Measurements from ENCODE around the gene NUP205.

The NUP205 gene

DNA sequence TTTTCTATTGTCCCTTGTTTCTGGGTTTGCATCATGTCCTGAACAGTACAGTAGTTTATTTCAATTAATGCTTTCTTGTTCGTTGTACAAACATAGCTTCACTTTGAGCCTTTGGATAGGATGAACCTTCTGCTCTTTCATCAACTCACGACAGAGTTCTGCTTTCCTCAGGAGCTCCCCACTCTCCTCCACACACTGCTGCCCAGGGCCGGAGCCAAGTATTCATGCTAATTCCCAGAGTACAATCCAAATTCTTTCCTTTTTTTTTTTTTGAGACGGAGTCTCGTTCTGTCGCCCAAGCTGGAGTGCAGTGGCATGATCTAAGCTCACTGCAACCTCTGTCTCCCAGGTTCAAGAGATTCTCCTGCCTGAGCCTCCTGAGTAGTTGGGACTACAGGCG, 7.5 kb upstream of the NUP205 start:
- no peaks in the 10 kb centered on the region for H3K4me1 ChIP-seq (ENCODE audit: insufficient read depth, low read length)
- no peaks in the 10 kb centered on the region for H3K27me3 ChIP-seq (ENCODE audit: control insufficient read depth in 1 of 2, insufficient read depth in 2 of 2, low read length in 2 of 2)
- H3K27ac ChIP-seq (ENCODE audit: low read depth, low read length): no peak overlapping the region
- H3K4me3 ChIP-seq (ENCODE audit: low read depth in 1 of 2, low read length in 2 of 2): no peak overlapping the region
- H3K9ac ChIP-seq (ENCODE audit: low read length): no peak overlapping the region
- no peaks in the 10 kb centered on the region for H3K36me3 ChIP-seq (ENCODE audit: insufficient read depth, low read length)
- H3K9me3 ChIP-seq (ENCODE audit: low read length): no peaks in the 10 kb centered on the region

DNA sequence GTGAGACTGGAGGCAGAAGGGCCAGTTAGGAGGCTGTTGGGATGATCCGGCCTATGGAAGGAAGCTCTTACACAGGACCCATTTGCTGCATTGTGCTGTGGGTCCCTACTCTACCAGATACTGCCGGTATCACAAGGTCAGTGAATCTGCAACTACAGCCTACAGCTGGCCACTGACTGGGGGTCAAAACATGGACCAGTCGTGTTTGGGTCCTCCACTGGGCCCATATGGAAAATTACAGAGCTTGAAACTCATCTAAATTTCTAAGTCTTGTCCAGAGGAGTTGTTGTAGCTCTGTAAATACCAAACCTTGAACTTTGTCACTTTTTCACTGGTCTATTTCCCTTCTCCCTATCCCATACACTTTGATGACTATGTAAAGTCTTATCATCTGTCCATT, 5.6 kb upstream of the NUP205 start:
- no peak overlapping the region for H3K27ac ChIP-seq (ENCODE audit: low read depth, low read length)
- H3K4me1 ChIP-seq (ENCODE audit: insufficient read depth, low read length): no peaks in the 10 kb centered on the region
- no peaks in the 10 kb centered on the region for H3K9me3 ChIP-seq (ENCODE audit: low read length)
- no peaks in the 10 kb centered on the region for H3K36me3 ChIP-seq (ENCODE audit: insufficient read depth, low read length)
- H3K9ac ChIP-seq (ENCODE audit: low read length): no peak overlapping the region
- H3K27me3 ChIP-seq (ENCODE audit: control insufficient read depth in 1 of 2, insufficient read depth in 2 of 2, low read length in 2 of 2): no peaks in the 10 kb centered on the region
- H3K4me3 ChIP-seq (ENCODE audit: low read depth in 1 of 2, low read length in 2 of 2): no peak overlapping the region

DNA sequence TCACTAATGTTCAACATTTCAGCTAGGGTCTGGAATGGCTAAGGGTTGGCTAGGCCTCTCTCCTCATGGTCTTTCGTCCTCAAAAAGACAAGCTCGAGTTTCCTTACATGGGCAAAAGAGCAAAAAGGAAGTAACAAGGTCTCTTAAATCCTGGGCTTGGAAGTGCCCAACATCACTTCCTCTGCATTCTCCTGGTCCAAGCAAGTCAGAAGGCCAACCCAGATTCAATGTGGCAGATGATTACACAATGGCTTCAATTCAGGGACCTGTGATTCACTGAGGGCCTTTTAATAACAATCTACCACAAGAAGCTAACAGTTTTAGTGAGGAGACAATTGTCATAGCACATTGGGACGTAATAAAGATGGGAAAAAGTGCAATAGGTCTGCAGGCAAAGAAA, 4.4 kb upstream of the NUP205 start:
- Histone ChIP-seq H3K9me3 (ENCODE audit: low read length) (no peaks in the 10 kb centered on the region), H3K27me3 (ENCODE audit: control insufficient read depth in 1 of 2, insufficient read depth in 2 of 2, low read length in 2 of 2) (no peaks in the 10 kb centered on the region), H3K4me3 (ENCODE audit: low read depth in 1 of 2, low read length in 2 of 2) (no peak overlapping the region), H3K27ac (ENCODE audit: low read depth, low read length) (no peak overlapping the region), H3K9ac (ENCODE audit: low read length) (no peak overlapping the region), H3K4me1 (ENCODE audit: insufficient read depth, low read length) (no peaks in the 10 kb centered on the region), H3K36me3 (ENCODE audit: insufficient read depth, low read length) (no peaks in the 10 kb centered on the region)

DNA sequence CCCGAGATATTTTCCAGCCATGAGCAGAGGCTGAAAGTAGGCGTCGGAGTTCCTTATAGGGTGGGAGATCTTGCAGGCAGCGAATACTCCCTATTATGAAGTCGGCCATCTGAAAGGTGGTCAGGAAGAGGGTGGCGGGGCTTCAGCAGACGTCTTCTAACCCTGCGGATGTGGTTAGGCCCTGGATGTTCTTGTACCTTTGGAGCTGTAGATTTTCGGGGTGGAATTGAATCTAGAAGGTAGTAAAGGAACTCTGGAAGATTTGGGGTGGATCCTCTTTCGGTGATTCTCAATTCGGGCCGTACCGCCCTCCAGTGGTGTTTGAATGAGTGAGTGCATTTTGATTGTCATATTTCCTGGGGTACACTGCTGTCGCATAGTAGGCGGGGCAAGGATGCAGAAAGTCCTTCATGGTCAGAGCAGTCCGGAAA, 635 bp downstream of the NUP205 start:
- peak overlapping the region; percentile 92 for H3K9ac ChIP-seq (ENCODE audit: low read length)
- H3K36me3 ChIP-seq (ENCODE audit: insufficient read depth, low read length): no peaks in the 10 kb centered on the region
- H3K27ac ChIP-seq (ENCODE audit: low read depth, low read length): peak overlapping the region; percentile 93
- H3K4me3 ChIP-seq (ENCODE audit: low read depth in 1 of 2, low read length in 2 of 2): peak overlapping the region; percentile 72 to 98
- H3K27me3 ChIP-seq (ENCODE audit: control insufficient read depth in 1 of 2, insufficient read depth in 2 of 2, low read length in 2 of 2): no peaks in the 10 kb centered on the region
- no peaks in the 10 kb centered on the region for H3K9me3 ChIP-seq (ENCODE audit: low read length)
- H3K4me1 ChIP-seq (ENCODE audit: insufficient read depth, low read length): peaks cover 3% of the 10 kb centered on the region

DNA sequence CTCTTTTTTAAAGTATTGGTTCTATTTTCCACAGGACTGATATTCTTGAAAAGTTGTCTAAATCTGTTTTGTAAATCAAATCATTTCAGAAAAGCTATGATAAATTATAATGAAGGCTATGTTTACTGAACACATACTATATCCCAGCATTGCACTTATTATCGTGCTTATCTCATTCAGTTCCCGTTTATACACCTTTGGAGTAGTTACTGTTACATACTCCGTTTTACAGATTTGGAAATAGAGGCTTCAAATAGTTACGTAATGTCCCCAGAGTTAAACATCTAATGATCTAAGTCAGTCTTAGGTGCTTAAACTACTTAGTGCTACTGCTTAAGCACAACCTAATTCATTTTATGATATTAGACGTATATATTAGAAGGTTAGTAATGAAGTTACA, 1.2 kb downstream of the NUP205 start:
- peak overlapping the region; percentile 93 for H3K27ac ChIP-seq (ENCODE audit: low read depth, low read length)
- peak overlapping the region; percentile 92 for H3K9ac ChIP-seq (ENCODE audit: low read length)

DNA sequence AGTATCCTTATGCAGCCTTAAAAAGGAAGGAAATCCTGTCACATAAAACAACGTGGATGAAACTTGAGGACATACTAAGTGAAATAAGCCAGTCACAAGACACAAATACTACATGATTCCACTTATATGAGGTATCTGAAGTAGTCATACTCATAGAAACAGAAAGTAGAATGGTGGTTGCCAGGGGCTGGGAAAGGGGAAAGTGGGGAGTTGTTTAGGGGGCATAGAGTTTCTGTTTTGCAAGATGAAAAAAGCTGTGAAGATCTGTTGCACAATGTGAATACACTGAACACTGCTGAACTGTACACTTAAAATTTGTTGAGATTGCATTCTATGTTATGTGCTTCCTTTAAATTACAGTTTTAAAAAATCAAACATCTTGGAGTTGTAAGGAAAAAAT, 2.9 kb downstream of the NUP205 start:
- Histone ChIP-seq H3K36me3 (ENCODE audit: insufficient read depth, low read length) (no peaks in the 10 kb centered on the region), H3K4me1 (ENCODE audit: insufficient read depth, low read length) (peaks cover 3% of the 10 kb centered on the region), H3K27me3 (ENCODE audit: control insufficient read depth in 1 of 2, insufficient read depth in 2 of 2, low read length in 2 of 2) (no peaks in the 10 kb centered on the region), H3K27ac (ENCODE audit: low read depth, low read length) (no peak overlapping the region), H3K9me3 (ENCODE audit: low read length) (no peaks in the 10 kb centered on the region), H3K4me3 (ENCODE audit: low read depth in 1 of 2, low read length in 2 of 2) (no peak overlapping the region), H3K9ac (ENCODE audit: low read length) (no peak overlapping the region)

More for the DNA sequence above, 1.2 kb downstream of the NUP205 start:
- H3K27me3 ChIP-seq (ENCODE audit: control insufficient read depth in 1 of 2, insufficient read depth in 2 of 2, low read length in 2 of 2): no peaks in the 10 kb centered on the region
- peaks cover 3% of the 10 kb centered on the region for H3K4me1 ChIP-seq (ENCODE audit: insufficient read depth, low read length)
- no peaks in the 10 kb centered on the region for H3K36me3 ChIP-seq (ENCODE audit: insufficient read depth, low read length)
- H3K9me3 ChIP-seq (ENCODE audit: low read length): no peaks in the 10 kb centered on the region
- peak overlapping the region; percentile 72 to 98 for H3K4me3 ChIP-seq (ENCODE audit: low read depth in 1 of 2, low read length in 2 of 2)

DNA sequence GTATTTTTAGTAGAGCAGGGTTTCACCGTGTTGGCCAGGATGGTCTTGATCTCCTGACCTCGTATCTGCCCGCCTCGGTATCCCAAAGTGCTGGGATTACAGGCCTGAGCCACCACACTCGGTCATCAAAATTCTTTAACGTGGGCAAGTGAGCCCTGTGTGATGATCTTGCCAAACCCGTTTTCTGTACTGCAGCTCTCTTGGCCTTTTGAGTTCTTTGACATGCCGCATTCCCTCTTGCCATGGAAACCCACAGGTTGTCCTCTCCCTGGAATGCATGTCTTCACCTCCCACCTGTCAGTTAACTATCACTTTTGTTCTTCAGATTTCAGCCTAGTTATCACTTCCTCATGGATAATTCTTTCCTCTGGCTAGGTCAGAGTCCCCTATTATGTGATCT, 5.0 kb downstream of the NUP205 start:
- no peaks in the 10 kb centered on the region for H3K9me3 ChIP-seq (ENCODE audit: low read length)
- H3K36me3 ChIP-seq (ENCODE audit: insufficient read depth, low read length): no peaks in the 10 kb centered on the region
- no peak overlapping the region for H3K9ac ChIP-seq (ENCODE audit: low read length)
- no peaks in the 10 kb centered on the region for H3K27me3 ChIP-seq (ENCODE audit: control insufficient read depth in 1 of 2, insufficient read depth in 2 of 2, low read length in 2 of 2)
- no peak overlapping the region for H3K27ac ChIP-seq (ENCODE audit: low read depth, low read length)
- H3K4me3 ChIP-seq (ENCODE audit: low read depth in 1 of 2, low read length in 2 of 2): no peak overlapping the region
- H3K4me1 ChIP-seq (ENCODE audit: insufficient read depth, low read length): peaks cover 3% of the 10 kb centered on the region

DNA sequence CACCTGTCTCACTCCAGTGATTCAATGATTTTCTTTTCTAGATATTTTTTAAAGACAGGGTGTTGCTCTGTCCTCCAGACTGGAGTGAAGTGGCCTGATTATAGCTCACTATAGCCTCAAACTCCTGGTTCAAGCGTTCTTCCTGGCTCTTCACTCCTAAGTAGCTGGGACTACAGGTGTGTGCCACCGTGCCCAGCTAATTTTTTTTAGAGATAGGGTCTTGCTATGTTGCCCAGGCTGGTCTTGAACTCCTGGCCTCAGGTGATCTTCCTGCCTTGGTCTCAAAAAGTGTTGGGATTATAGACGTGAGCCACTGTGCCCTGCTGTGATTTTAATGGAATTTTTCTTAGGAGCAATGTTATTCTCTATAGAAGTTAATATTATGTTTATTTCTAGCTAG, 14.1 kb downstream of the NUP205 start:
- Histone ChIP-seq H3K4me1 (ENCODE audit: insufficient read depth, low read length) (no peaks in the 10 kb centered on the region), H3K9ac (ENCODE audit: low read length) (no peak overlapping the region), H3K9me3 (ENCODE audit: low read length) (no peaks in the 10 kb centered on the region), H3K36me3 (ENCODE audit: insufficient read depth, low read length) (peaks cover 15% of the 10 kb centered on the region), H3K4me3 (ENCODE audit: low read depth in 1 of 2, low read length in 2 of 2) (no peak overlapping the region), H3K27ac (ENCODE audit: low read depth, low read length) (no peak overlapping the region), H3K27me3 (ENCODE audit: control insufficient read depth in 1 of 2, insufficient read depth in 2 of 2, low read length in 2 of 2) (no peaks in the 10 kb centered on the region)

DNA sequence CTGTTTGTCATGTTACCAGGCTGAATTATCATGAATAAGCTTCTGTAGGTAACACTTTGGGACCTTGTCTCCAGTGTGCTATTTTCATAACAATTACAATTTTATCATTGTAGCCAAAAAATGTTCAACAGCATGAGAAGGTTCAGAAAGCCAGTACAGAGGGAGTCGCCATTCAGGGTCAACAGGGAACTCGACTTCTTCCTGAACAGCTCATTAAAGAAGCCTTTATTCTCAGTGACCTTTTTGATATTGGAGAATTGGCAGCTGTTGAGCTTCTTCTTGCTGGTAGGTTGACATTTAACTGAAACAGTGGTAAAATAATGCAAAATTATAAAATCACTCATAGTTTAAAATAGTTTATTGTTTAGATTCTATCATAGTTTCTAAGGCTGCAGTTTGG, 15.8 kb downstream of the NUP205 start:
- no peaks in the 10 kb centered on the region for H3K4me1 ChIP-seq (ENCODE audit: insufficient read depth, low read length)
- no peaks in the 10 kb centered on the region for H3K9me3 ChIP-seq (ENCODE audit: low read length)
- peaks cover 31% of the 10 kb centered on the region for H3K36me3 ChIP-seq (ENCODE audit: insufficient read depth, low read length)
- no peak overlapping the region for H3K27ac ChIP-seq (ENCODE audit: low read depth, low read length)
- no peak overlapping the region for H3K4me3 ChIP-seq (ENCODE audit: low read depth in 1 of 2, low read length in 2 of 2)
- H3K9ac ChIP-seq (ENCODE audit: low read length): no peak overlapping the region
- no peaks in the 10 kb centered on the region for H3K27me3 ChIP-seq (ENCODE audit: control insufficient read depth in 1 of 2, insufficient read depth in 2 of 2, low read length in 2 of 2)

DNA sequence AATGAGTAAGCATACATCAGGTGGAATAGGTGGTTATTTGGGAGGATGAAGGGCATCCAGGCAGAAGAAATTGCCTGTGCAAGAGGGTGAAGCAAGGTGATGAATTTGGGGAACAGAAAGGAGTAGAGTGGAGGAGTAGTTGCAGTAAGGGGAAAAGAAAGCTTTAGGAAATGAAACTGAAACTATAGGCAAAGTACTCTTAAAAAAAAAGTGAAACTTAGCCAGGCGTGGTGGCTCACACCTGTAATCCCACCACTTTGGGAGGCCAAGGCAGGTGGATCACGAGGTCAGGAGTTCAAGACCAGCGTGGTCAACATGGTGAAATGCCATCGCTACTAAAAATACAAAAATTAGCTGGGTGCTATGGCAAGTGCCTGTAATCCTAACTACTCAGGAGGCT, 17.6 kb downstream of the NUP205 start:
- Histone ChIP-seq H3K9me3 (ENCODE audit: low read length) (no peaks in the 10 kb centered on the region), H3K4me1 (ENCODE audit: insufficient read depth, low read length) (no peaks in the 10 kb centered on the region), H3K36me3 (ENCODE audit: insufficient read depth, low read length) (peaks cover 46% of the 10 kb centered on the region), H3K9ac (ENCODE audit: low read length) (no peak overlapping the region), H3K27ac (ENCODE audit: low read depth, low read length) (no peak overlapping the region), H3K27me3 (ENCODE audit: control insufficient read depth in 1 of 2, insufficient read depth in 2 of 2, low read length in 2 of 2) (no peaks in the 10 kb centered on the region), H3K4me3 (ENCODE audit: low read depth in 1 of 2, low read length in 2 of 2) (no peak overlapping the region)

DNA sequence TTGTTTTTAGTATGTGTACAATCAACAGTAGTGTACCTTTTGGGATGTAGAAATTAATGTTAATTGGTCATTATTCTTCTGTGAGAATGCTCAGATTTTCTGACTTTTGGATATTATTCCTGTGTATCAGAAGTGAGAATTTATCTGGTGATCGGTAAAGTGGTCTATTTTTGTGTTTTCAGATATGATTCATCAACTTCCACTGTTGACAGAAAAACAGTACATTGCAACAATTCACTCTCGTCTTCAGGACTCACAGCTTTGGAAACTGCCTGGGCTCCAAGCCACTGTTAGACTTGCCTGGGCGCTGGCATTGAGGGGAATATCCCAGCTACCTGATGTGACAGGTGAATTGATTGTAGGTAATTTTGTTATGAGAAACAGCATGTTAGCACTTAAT, 20.9 kb downstream of the NUP205 start:
- no peak overlapping the region for H3K4me3 ChIP-seq (ENCODE audit: low read depth in 1 of 2, low read length in 2 of 2)
- H3K27ac ChIP-seq (ENCODE audit: low read depth, low read length): no peak overlapping the region
- H3K9me3 ChIP-seq (ENCODE audit: low read length): no peaks in the 10 kb centered on the region
- no peak overlapping the region for H3K9ac ChIP-seq (ENCODE audit: low read length)
- H3K27me3 ChIP-seq (ENCODE audit: control insufficient read depth in 1 of 2, insufficient read depth in 2 of 2, low read length in 2 of 2): no peaks in the 10 kb centered on the region
- H3K36me3 ChIP-seq (ENCODE audit: insufficient read depth, low read length): peaks cover 54% of the 10 kb centered on the region
- H3K4me1 ChIP-seq (ENCODE audit: insufficient read depth, low read length): no peaks in the 10 kb centered on the region

DNA sequence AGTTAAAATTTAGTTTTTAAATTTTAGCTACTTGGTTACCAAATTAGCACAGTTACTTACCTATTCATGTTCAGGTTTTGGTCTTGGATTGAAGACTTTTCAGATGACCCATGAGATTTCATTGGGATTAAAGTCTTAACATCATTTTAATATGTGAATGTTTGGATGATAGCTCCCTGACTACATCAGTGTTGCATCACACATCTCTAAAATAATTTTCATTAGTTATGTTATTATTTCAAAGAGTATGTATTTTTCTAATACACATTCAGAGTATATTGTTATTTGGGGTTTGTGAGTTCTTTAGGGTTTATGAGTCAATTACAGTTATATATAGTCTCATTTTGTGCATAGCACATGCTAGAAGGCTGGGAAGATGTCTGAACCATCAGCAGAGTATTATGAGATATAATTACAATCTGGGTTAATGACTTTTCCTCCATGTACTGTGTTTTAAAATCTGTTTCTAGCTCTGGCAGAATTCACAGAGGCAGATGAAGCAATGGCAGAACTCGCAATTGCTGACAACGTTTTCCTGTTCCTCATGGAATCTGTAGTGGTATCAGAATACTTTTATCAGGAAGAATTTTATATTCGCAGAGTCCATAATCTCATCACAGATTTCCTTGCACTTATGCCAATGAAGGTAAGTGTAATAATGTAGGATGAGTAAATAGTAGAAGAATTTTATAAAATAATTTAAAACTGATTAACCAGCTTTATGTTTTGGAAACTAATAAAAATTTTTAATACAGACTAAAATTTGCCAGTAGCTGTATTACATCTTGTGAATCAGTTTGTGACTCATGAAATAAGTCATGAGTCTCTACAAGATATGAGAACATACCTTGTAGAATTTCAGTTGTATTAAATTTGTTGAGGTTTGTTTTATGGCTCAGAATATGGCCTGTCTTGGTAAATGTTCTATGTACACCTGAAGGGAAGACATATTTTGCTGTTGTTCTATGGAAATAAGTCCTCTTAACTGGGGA, 26.9 kb downstream of the NUP205 start:
- H3K36me3 ChIP-seq (ENCODE audit: insufficient read depth, low read length): peaks cover 37% of the 10 kb centered on the region

More for the DNA sequence above, 26.9 kb downstream of the NUP205 start:
- no peak overlapping the region for H3K9ac ChIP-seq (ENCODE audit: low read length)
- no peaks in the 10 kb centered on the region for H3K4me1 ChIP-seq (ENCODE audit: insufficient read depth, low read length)
- H3K9me3 ChIP-seq (ENCODE audit: low read length): no peaks in the 10 kb centered on the region
- H3K27ac ChIP-seq (ENCODE audit: low read depth, low read length): no peak overlapping the region
- no peak overlapping the region for H3K4me3 ChIP-seq (ENCODE audit: low read depth in 1 of 2, low read length in 2 of 2)
- H3K27me3 ChIP-seq (ENCODE audit: control insufficient read depth in 1 of 2, insufficient read depth in 2 of 2, low read length in 2 of 2): no peaks in the 10 kb centered on the region

Data from muscle layer of colon (tissue), 2 donors.